Heart left ventricle (tissue), 13 donors: ENCODE measurements around the gene ATP4A.

Experiments
- CTCF ChIP-seq, 12 donors: fragments of 200-600 bp; sonication (generic) in 4 of 12; IDR thresholded peaks; one replicate each; pipeline versions ENCODE4 v1.5.0 to v1.8.0; 2018 to 2022; ENCODE audit warnings: antibody characterized with exemption in 12 of 12, mild to moderate bottlenecking in 5 of 12
- POLR2A ChIP-seq, 2 donors: fragments of 450-650 bp; IDR thresholded peaks; one replicate each; pipeline ENCODE4 v1.6.1; 2017; ENCODE audit warnings: antibody characterized with exemption in 2 of 2, mild to moderate bottlenecking in 2 of 2, moderate library complexity in 2 of 2
- donor health status: ischemic (EF 13 %, LVEDD 7.1; RV severe dilation, severe dysfunction).
- donor health status: DM: no; HTN: yes; CAD: no.
- donor health status: DM: no; HTN: no; CAD: no.
- donor health status: ischemic (EF 25% LVEDD 6.9; RV normal size, moderate dysfunction).
- donor health status: ischemic (EF 25% LVEDD 5.7; RV mildly dilated, moderate dysfunction).
- donor health status: ischemic (EF 35%, LVEDD 5.7; RV mildly dilated, moderate dysfunction).
- donor health status: nonischemic (EF 11% LVEDD 7.7; RV severe dilation, severe dysfunction).
- donor health status: DM: yes; HTN: yes; CAD: no.
- donor health status: PGD.
- donor health status: ischemic (EF 29% LVEDD 5.4; RV normal size, mild dysfunction).
- donor health status: nonischemic (EF 23%, LVEDD 6.1; RV moderate dilation, normal function).

GRCh38 chr19:35542209-35542608 is 21.2 kb downstream of the ATP4A start:
- no peak for TF ChIP-seq CTCF (IDR thresholded peaks at IDR 0.05)
- no peak for TF ChIP-seq POLR2A (IDR thresholded peaks at IDR 0.05)
